Astrocyte (in vitro differentiated cells and primary cell): ENCODE measurements around the gene OR9Q1. TPM values are rescaled to one million over a fixed set of nuclear protein-coding genes. Genes with fewer than 3 reads are reported as not detected.

Experiments
- DNase-seq: peaks from one replicate; pipeline ENCODE4 v3.0.0-alpha.2; 2010; ENCODE audit warnings: low read depth
- FAIRE-seq: peaks from 2 replicates; lab custom pipeline; 2011; peaks lifted over from hg19 to GRCh38; lab: Jason Lieb, UNC
- H2AFZ ChIP-seq: 2 replicates; pipeline ENCODE4 v1.6.0; 2012; ENCODE audit warnings: low read depth, low read length, inconsistent platforms
- H3K27ac ChIP-seq: 2 replicates; pipeline ENCODE4 v1.5.1; 2011; ENCODE audit warnings: low read depth, low read length, inconsistent platforms
- H3K27me3 ChIP-seq: 2 replicates; pipeline ENCODE4 v1.6.0; 2011; ENCODE audit warnings: low read length, inconsistent platforms; ENCODE audit not compliant: insufficient read depth
- H3K36me3 ChIP-seq: 2 replicates; pipeline ENCODE4 v1.5.1; 2011; ENCODE audit warnings: low read length, inconsistent platforms; ENCODE audit not compliant: insufficient read depth
- H3K4me1 ChIP-seq: 2 replicates; pipeline ENCODE4 v1.5.1; 2011; ENCODE audit warnings: low read length, inconsistent platforms; ENCODE audit not compliant: insufficient read depth
- H3K4me2 ChIP-seq: 2 replicates; pipeline ENCODE4 v1.6.0; 2012; ENCODE audit warnings: low read length, inconsistent platforms
- H3K4me3 ChIP-seq: 2 replicates; pipeline ENCODE4 v1.5.1; 2011; ENCODE audit warnings: low read depth, mild to moderate bottlenecking, low read length, inconsistent platforms; ENCODE audit not compliant: insufficient read depth
- H3K79me2 ChIP-seq: 2 replicates; pipeline ENCODE4 v1.6.0; 2012; ENCODE audit warnings: mild to moderate bottlenecking, low read length, inconsistent platforms; ENCODE audit not compliant: insufficient read depth
- H3K9ac ChIP-seq: 2 replicates; pipeline ENCODE4 v1.6.0; 2012; ENCODE audit warnings: mild to moderate bottlenecking, low read length, inconsistent platforms
- H3K9me3 ChIP-seq: 2 replicates; pipeline ENCODE4 v1.5.1; 2012; ENCODE audit warnings: low read depth, mild to moderate bottlenecking, low read length, inconsistent platforms; ENCODE audit not compliant: insufficient read depth
- H4K20me1 ChIP-seq: 2 replicates; pipeline ENCODE4 v1.6.0; 2012; ENCODE audit warnings: low read length, inconsistent platforms; ENCODE audit not compliant: insufficient read depth
- H3K27ac Mint-ChIP-seq: one replicate; pipeline ENCODE4 v1.8.0; 2021; ENCODE audit warnings: mild to moderate bottlenecking, mixed read lengths; ENCODE audit not compliant: unreplicated experiment
- H3K27me3 Mint-ChIP-seq: one replicate; pipeline ENCODE4 v1.8.0; 2021; ENCODE audit warnings: low read depth, mixed read lengths; ENCODE audit not compliant: unreplicated experiment
- H3K36me3 Mint-ChIP-seq: one replicate; pipeline ENCODE4 v1.8.0; 2021; ENCODE audit warnings: low read depth, mixed read lengths; ENCODE audit not compliant: unreplicated experiment
- H3K4me1 Mint-ChIP-seq: one replicate; pipeline ENCODE4 v1.8.0; 2021; ENCODE audit warnings: low read depth, mixed read lengths; ENCODE audit not compliant: unreplicated experiment
- H3K4me3 Mint-ChIP-seq: one replicate; pipeline ENCODE4 v1.8.0; 2021; ENCODE audit warnings: mild to moderate bottlenecking, moderate library complexity, mixed read lengths; ENCODE audit not compliant: unreplicated experiment
- H3K9me3 Mint-ChIP-seq: one replicate; pipeline ENCODE4 v1.8.0; 2021; ENCODE audit warnings: mild to moderate bottlenecking, mixed read lengths; ENCODE audit not compliant: unreplicated experiment
- CTCF ChIP-seq: IDR thresholded peaks from 2 replicates; pipeline ENCODE4 v1.5.1; 2011; ENCODE audit warnings: low read depth, mild to moderate bottlenecking, inconsistent platforms, low read length, moderate library complexity; ENCODE audit not compliant: insufficient read depth
- EZH2 ChIP-seq: IDR thresholded peaks from 2 replicates; pipeline ENCODE4 v1.6.1; 2012; ENCODE audit warnings: mild to moderate bottlenecking, low read length, inconsistent platforms; ENCODE audit not compliant: insufficient read depth
- total RNA-seq: library from RNA; stranded (reverse); gene quantifications from 2 replicates; pipeline ENCODE4 v1.2.1, GENCODE V29; 2021

Gene OR9Q1
- total RNA-seq, 1 donor from 2014 or later = not detected

GRCh38 chr11:58086528-58086927 lies 62.8 kb downstream of the OR9Q1 start:
- no peaks in the 10 kb centered on the region for H3K79me2 ChIP-seq
- no peak overlapping the region for H2AFZ ChIP-seq
- H3K9me3 ChIP-seq = no peaks in the 10 kb centered on the region
- H4K20me1 ChIP-seq = no peaks in the 10 kb centered on the region
- FAIRE-seq = no peak
- H3K27ac Mint-ChIP-seq = no peak overlapping the region
- H3K4me1 Mint-ChIP-seq = no peaks in the 10 kb centered on the region
- no peaks in the 10 kb centered on the region for H3K36me3 Mint-ChIP-seq
- no peak overlapping the region for H3K4me3 ChIP-seq
- H3K27ac ChIP-seq = no peak overlapping the region
- no peaks in the 10 kb centered on the region for H3K36me3 ChIP-seq
- TF ChIP-seq CTCF (no peak), EZH2 (no peak)
- H3K4me2 ChIP-seq = no peak overlapping the region
- no peak for DNase-seq
- H3K9me3 Mint-ChIP-seq = no peaks in the 10 kb centered on the region
- no peak overlapping the region for H3K4me3 Mint-ChIP-seq
- H3K27me3 ChIP-seq = no peaks in the 10 kb centered on the region
- no peaks in the 10 kb centered on the region for H3K27me3 Mint-ChIP-seq
- H3K9ac ChIP-seq = no peak overlapping the region
- no peaks in the 10 kb centered on the region for H3K4me1 ChIP-seq

- H3K9me3 Mint-ChIP-seq = peaks cover 5% of the 10 kb centered on the region
- no peaks in the 10 kb centered on the region for H3K4me1 Mint-ChIP-seq
- H3K27ac ChIP-seq = no peak overlapping the region
- DNase-seq = no peak
- H3K79me2 ChIP-seq = no peaks in the 10 kb centered on the region
- no peak for TF ChIP-seq CTCF
- TF ChIP-seq EZH2 = no peak
- no peak overlapping the region for H3K9ac ChIP-seq
- H3K27ac Mint-ChIP-seq = no peak overlapping the region
- H3K27me3 ChIP-seq = no peaks in the 10 kb centered on the region
- no peaks in the 10 kb centered on the region for H3K27me3 Mint-ChIP-seq
- H4K20me1 ChIP-seq = no peaks in the 10 kb centered on the region
- no peaks in the 10 kb centered on the region for H3K4me1 ChIP-seq
- FAIRE-seq = no peak
- no peaks in the 10 kb centered on the region for H3K36me3 Mint-ChIP-seq
- no peaks in the 10 kb centered on the region for H3K36me3 ChIP-seq
- H3K9me3 ChIP-seq = no peaks in the 10 kb centered on the region
- H3K4me3 Mint-ChIP-seq = no peak overlapping the region
- no peak overlapping the region for H2AFZ ChIP-seq
- no peak overlapping the region for H3K4me3 ChIP-seq
- H3K4me2 ChIP-seq = no peak overlapping the region
Observed at GRCh38 chr11:58097437-58097836, 73.8 kb downstream of the OR9Q1 start.

- Histone ChIP-seq H3K79me2 (no peaks in the 10 kb centered on the region), H3K9me3 (no peaks in the 10 kb centered on the region), H3K9ac (no peak overlapping the region), H4K20me1 (no peaks in the 10 kb centered on the region), H3K36me3 (no peaks in the 10 kb centered on the region), H3K4me3 (no peak overlapping the region), H3K27me3 (no peaks in the 10 kb centered on the region), H3K27ac (no peak overlapping the region), H3K4me1 (no peaks in the 10 kb centered on the region), H2AFZ (no peak overlapping the region), H3K4me2 (no peak overlapping the region)
- Mint-ChIP-seq H3K27me3 (peaks cover 2% of the 10 kb centered on the region), H3K4me1 (no peaks in the 10 kb centered on the region), H3K9me3 (no peaks in the 10 kb centered on the region), H3K27ac (no peak overlapping the region), H3K4me3 (no peak overlapping the region), H3K36me3 (no peaks in the 10 kb centered on the region)
- DNase-seq (no peak), FAIRE-seq (no peak)
- TF ChIP-seq EZH2 (no peak), CTCF (no peak)
Observed at GRCh38 chr11:58121096-58121495, 97.4 kb downstream of the OR9Q1 start.
